Activated T-cell treated with anti-CD3 and anti-CD28 coated beads, Interleukin-2, amount 50 U/mL, for 24 hours (primary cell): ENCODE measurements around the gene FGD5.

ENCODE experiments used
- DNase-seq: peaks from one replicate; pipeline ENCODE4 v3.0.0-alpha.2; 2020
- H3K27ac Mint-ChIP-seq: 2 replicates; pipeline ENCODE4 v1.8.0; 2020; ENCODE audit warnings: mild to moderate bottlenecking, mixed read lengths
- H3K27me3 Mint-ChIP-seq: 2 replicates; pipeline ENCODE4 v1.8.0; 2020; ENCODE audit warnings: mixed read lengths
- H3K36me3 Mint-ChIP-seq: 2 replicates; pipeline ENCODE4 v1.8.0; 2020; ENCODE audit warnings: low read depth, mixed read lengths
- H3K4me1 Mint-ChIP-seq: 2 replicates; pipeline ENCODE4 v1.8.0; 2020; ENCODE audit warnings: low read depth, mixed read lengths
- H3K4me3 Mint-ChIP-seq: 2 replicates; pipeline ENCODE4 v1.8.0; 2020; ENCODE audit warnings: mild to moderate bottlenecking, moderate library complexity, mixed read lengths
- H3K9me3 Mint-ChIP-seq: 2 replicates; pipeline ENCODE4 v1.8.0; 2020; ENCODE audit warnings: mixed read lengths

The FGD5 gene

DNA sequence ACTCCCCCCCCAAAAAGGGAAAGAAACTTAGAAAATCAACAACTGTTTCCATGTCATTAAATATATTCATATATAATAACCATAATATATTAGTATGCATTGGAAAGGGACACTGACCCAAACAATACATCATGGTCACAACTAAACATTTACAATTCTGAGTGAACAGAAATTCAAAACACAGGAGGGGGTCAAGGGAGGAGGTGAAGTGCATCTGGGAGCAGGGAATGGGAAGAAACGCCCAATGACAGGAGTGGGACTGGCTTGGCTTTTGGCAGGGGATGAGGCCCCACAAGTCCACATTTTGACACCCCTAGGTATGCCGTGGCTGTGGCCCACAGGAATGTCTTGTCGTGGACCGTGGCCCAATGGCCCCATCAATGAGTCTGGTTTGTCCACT lies 41.1 kb downstream of the FGD5 start:
- Mint-ChIP-seq H3K27me3 (peaks cover 14% of the 10 kb centered on the region), H3K36me3 (no peaks in the 10 kb centered on the region)

DNA sequence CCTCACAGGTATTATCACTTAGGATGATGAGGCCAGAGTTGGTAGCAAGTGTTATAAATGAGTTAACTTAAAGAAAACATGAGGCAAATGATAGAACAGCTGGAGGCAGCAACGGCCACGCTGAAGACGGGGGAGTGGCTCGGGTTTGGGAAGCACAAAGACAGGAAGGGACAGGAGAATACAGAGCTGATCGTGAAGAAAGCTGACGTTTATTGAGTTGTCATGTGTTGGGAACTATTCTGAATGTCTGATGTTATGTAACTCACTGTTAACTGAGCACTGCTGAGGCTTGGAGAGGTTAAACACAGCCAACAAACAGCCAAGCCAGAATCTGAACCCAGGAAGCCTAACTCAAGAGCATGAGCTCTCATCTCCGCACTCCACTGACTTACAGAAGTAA lies 42.3 kb downstream of the FGD5 start:
- Mint-ChIP-seq H3K4me1 (no peaks in the 10 kb centered on the region), H3K4me3 (no peak overlapping the region), H3K27ac (no peak overlapping the region), H3K27me3 (peaks cover 10% of the 10 kb centered on the region), H3K9me3 (no peaks in the 10 kb centered on the region), H3K36me3 (no peaks in the 10 kb centered on the region)
- no peak for DNase-seq

More for the DNA sequence above, 41.1 kb downstream of the FGD5 start:
- Mint-ChIP-seq H3K9me3 (no peaks in the 10 kb centered on the region), H3K4me3 (no peak overlapping the region), H3K4me1 (no peaks in the 10 kb centered on the region), H3K27ac (no peak overlapping the region)
- no peak for DNase-seq

DNA sequence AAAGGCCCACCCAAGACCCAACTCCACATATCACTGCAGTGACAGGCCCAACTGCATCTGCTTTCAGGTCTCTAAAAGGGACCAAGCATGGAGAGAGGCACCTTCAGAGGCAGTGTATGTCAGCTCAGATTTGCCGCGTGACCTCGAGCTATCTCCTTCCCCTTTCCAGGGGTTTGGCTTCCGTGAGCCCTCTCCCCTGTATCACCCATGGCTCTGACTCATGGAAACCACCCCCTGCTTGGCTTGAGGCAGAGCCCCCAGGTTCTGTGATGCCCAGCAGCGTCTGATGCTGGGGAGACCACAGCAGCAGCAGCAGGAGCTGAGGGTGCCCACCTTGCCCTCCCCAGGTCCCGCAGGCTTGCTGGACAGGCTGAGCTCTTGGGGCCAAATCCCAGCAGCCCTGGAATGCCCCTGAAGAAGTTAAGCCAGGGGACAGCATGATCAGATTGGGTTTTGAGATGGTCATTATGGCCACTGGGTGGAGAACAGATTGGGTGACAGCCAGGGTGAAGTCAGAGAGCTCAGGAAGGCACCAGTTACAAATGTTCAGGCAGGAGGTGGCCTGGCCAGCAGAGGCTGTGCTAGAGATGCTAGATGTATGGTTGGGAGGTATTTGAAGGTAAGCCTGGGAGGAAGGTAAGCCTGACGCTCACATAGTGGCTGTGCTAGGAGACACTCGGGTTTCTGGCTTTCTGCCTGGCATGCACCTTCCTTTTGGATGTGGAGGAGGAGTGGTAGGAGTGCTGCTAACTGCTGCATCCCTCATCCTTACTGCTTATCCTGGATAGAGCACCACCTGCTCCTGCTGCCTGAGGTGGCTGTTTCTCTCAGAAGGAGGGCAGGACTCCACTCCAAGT lies 42.9 kb downstream of the FGD5 start:
- H3K27ac Mint-ChIP-seq, result no peak overlapping the region
- H3K27me3 Mint-ChIP-seq, result peaks cover 10% of the 10 kb centered on the region
- no peaks in the 10 kb centered on the region for H3K4me1 Mint-ChIP-seq
- no peak overlapping the region for H3K4me3 Mint-ChIP-seq
- no peak for DNase-seq
- no peaks in the 10 kb centered on the region for H3K9me3 Mint-ChIP-seq
- H3K36me3 Mint-ChIP-seq, result no peaks in the 10 kb centered on the region

DNA sequence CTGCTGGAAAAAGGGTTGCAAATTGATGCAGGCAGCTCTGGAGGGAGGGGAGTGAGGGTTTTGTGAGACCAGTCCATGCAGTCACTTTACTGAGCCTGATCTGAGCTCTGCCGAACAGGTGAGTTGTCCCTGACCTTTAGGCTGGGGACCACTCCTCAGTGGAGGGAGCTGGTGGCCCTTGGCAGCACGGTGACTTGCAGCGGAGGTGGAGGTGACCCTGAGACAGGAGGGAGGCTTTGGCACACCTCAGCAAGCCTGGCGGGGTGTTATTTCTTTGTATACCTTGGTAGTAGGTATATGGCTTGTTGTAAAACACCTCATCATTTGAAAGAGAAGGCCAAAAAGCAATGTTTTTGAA lies 43.5 kb downstream of the FGD5 start:
- DNase-seq, result no peak
- Mint-ChIP-seq H3K27ac (no peak overlapping the region), H3K27me3 (peaks cover 9% of the 10 kb centered on the region), H3K4me1 (no peaks in the 10 kb centered on the region), H3K9me3 (no peaks in the 10 kb centered on the region), H3K4me3 (no peak overlapping the region), H3K36me3 (no peaks in the 10 kb centered on the region)

DNA sequence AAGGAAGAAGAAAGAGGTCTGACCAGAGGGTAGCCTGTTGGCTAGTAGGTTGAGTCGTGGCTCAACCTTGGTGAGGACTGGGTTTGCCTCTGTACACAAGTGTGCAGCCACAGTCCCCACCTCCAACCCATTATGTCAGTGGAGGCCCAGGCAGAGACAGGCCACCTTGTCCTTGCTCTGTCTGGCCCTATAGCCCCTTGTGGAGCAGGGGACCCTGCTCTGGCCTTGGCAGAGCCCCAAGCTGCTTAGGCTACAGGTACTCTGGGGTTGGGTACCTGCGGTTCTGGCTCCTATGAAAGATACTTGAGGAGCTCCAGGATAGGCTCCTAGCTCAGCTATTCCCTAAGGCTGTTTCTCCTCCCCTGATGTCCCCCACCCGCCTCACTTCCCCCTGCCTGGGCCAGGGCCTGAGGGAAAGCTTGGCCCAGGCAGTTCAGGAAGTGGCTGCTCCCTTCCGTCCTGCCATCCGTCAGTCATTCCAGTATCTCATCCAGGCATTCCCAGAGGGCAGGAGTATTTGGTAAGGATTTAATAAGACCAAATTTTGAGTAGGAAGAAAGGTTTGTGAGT lies 44.0 kb downstream of the FGD5 start:
- H3K27me3 Mint-ChIP-seq, result peaks cover 5% of the 10 kb centered on the region
- no peak for DNase-seq
- no peaks in the 10 kb centered on the region for H3K36me3 Mint-ChIP-seq

DNA sequence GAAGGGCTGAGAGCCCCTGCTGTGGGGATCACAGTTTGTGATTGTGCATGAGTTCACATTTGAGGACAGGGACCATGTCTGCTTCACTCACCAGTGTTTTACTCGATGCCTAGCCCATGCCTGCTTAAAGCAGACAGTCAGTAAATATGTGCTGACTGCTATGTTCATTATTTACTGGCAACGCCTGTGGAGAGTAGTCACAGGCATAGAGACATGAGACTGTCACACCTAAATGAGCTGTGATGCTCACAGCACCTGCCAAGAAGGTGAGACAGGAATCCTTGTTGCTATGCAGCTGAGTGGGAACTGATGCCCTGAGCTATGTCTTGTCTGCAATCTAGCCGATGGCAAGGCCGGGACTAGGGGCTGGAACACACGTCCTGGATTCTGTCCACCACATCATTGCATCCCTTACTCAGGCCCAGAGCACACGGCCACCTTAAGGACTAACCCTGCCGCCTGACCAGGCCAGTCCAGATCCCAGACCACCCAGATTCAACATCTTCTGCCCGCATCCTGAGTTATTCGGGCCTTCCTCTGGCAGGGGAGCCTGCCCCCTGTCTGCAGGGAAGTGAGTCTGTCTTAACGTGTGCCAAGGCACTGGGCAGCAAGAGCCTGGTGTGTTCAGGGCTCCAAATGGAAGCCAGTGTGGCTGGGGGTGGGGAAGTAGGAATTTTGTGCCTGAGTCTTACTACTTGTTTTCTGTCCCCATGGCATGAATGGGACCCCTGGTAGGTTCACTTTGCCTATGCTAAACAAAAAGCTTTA lies 44.8 kb downstream of the FGD5 start:
- Mint-ChIP-seq H3K4me3 (no peak overlapping the region), H3K27me3 (no peaks in the 10 kb centered on the region), H3K27ac (no peak overlapping the region), H3K4me1 (no peaks in the 10 kb centered on the region), H3K36me3 (no peaks in the 10 kb centered on the region), H3K9me3 (no peaks in the 10 kb centered on the region)
- no peak for DNase-seq

More for the DNA sequence above, 44.0 kb downstream of the FGD5 start:
- no peaks in the 10 kb centered on the region for H3K4me1 Mint-ChIP-seq
- H3K27ac Mint-ChIP-seq, result no peak overlapping the region
- no peaks in the 10 kb centered on the region for H3K9me3 Mint-ChIP-seq
- no peak overlapping the region for H3K4me3 Mint-ChIP-seq

DNA sequence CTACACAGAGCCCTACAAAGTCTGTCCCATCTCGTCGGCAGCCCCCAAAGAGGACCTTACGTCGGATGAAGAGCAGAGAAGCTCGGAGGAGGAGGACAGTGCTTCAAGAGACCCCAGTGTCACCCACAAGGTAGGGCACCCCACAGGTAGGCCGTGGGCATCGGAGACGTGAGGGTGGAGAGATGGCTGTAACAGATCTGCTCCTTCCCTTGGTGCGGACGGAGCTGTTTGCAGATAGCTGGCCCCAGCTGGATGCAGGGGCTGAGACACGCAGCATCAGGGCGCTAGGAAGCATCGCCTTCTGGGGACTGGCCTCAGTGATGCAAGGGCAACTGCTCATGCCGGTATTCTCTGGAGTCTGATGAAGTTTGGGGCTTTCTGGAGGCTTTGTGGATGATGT lies 45.4 kb downstream of the FGD5 start:
- no peaks in the 10 kb centered on the region for H3K9me3 Mint-ChIP-seq
- H3K4me3 Mint-ChIP-seq, result no peak overlapping the region
- H3K27me3 Mint-ChIP-seq, result no peaks in the 10 kb centered on the region
- DNase-seq, result no peak
- H3K27ac Mint-ChIP-seq, result no peak overlapping the region
- H3K36me3 Mint-ChIP-seq, result no peaks in the 10 kb centered on the region
- H3K4me1 Mint-ChIP-seq, result no peaks in the 10 kb centered on the region

DNA sequence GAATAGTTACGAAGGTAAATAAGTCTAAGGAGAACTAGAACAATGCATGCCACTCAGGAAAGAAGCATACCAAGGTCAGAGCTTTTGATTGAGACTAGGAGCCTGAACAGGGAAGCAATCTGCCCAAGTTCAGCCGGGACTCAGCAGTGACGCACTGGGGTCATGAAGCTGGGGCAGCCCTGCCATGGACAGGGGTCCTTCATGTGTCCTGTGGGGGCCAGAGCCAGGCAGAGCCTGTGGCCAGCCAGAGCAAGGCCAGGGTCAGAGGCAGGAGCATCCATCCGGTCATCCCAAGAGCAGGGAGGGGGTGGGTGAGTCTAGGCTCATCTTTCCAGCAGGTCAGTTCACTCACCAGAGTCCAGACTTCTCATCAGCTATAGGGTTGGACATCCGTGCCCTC lies 47.9 kb downstream of the FGD5 start:
- no peaks in the 10 kb centered on the region for H3K4me1 Mint-ChIP-seq
- H3K4me3 Mint-ChIP-seq, result no peak overlapping the region
- no peaks in the 10 kb centered on the region for H3K9me3 Mint-ChIP-seq
- no peaks in the 10 kb centered on the region for H3K27me3 Mint-ChIP-seq
- no peak for DNase-seq
- no peaks in the 10 kb centered on the region for H3K36me3 Mint-ChIP-seq
- no peak overlapping the region for H3K27ac Mint-ChIP-seq

DNA sequence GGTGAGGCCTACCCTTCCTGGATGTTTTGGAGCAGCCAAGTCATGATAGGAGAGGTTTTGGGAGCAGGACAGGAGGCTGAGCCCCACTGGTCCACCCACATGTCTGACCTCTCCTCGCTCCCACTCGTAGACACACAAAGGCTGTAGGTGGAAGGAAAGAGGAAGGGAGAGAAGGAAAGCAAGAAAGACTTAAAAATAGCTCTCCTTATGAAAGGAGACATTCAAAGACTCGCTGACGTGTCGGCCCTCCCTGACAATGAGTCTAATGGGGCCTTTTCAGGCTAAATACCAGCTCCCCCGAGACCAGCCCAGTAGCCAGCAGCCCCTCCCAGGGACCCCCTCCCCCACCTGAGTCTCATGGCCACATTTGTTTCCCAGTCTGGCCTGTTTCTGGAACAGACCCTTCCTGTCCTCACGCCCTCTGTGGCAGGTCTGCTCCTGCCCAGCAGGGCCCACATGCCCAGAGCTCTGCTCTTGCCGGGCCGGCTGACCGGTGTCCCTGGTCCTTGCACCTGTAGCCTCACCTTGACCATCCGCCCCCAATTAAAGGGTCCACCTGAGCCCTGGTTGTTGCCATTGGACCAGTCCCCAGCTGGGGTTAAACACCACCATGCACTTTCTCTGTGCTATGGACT lies 49.3 kb downstream of the FGD5 start:
- no peak overlapping the region for H3K4me3 Mint-ChIP-seq
- no peak overlapping the region for H3K27ac Mint-ChIP-seq
- no peaks in the 10 kb centered on the region for H3K9me3 Mint-ChIP-seq
- H3K36me3 Mint-ChIP-seq, result no peaks in the 10 kb centered on the region
- DNase-seq, result no peak
- H3K4me1 Mint-ChIP-seq, result no peaks in the 10 kb centered on the region
- H3K27me3 Mint-ChIP-seq, result no peaks in the 10 kb centered on the region

DNA sequence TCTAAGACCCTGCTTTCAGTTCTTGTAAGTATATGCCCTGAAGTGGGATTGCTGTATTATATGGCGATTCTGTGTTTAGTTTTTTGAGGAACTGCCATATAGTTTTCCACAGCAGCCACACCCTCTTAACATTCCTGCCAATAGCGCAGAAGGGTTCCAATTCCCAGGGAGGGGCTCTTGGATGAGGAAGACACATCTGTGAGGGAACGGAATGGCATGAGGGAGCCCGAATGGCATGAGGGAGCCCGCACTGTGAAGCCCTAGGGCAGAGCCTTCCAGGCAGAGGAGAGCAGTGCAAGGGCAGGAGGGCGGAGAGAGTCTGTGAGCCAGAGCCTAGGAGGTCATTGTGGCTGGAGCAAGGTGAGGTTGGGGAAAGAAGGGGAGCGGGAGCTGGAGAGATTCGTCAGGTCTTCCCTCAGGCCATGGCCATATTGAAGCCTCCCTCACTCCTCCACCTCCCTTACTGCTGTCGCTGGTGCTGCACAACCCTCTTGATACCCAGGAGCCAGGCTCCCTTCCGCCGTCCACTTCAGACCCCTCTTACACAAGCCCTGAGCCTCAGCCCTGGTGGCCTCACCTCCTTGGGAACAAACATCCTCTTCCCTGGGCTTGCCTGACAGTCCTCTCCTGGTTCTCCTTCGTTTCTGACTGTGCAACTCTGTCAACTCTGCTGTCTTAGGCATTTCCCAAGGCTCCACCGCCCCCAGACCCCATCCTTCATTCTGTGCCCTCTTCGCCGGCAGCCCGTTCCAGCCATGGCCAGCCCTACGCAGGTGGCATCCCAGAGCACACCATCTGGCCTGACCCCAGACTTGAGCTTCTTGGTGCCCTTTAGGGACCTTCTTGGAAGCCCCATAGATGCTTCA lies 51.4 kb downstream of the FGD5 start:
- Mint-ChIP-seq H3K27ac (no peak overlapping the region), H3K4me3 (no peak overlapping the region), H3K9me3 (no peaks in the 10 kb centered on the region), H3K4me1 (no peaks in the 10 kb centered on the region), H3K27me3 (no peaks in the 10 kb centered on the region), H3K36me3 (no peaks in the 10 kb centered on the region)
- DNase-seq, result peak; percentile 2

DNA sequence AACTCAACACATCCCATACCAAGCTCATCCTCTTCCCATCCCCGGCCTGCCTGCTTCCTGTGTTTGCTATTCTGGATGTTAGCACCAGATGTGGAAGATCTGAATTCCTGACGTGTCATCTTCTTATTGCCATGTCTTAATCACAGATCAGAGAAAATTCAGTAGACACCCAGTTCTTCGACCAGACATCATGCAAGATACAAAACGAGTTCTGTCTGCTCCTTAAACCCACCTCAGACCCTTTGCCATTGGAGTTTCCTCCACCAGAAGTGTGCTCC lies 52.0 kb downstream of the FGD5 start:
- no peaks in the 10 kb centered on the region for H3K27me3 Mint-ChIP-seq
- H3K36me3 Mint-ChIP-seq, result no peaks in the 10 kb centered on the region
- DNase-seq, result no peak
- no peaks in the 10 kb centered on the region for H3K9me3 Mint-ChIP-seq
- no peak overlapping the region for H3K27ac Mint-ChIP-seq
- H3K4me3 Mint-ChIP-seq, result no peak overlapping the region
- no peaks in the 10 kb centered on the region for H3K4me1 Mint-ChIP-seq

DNA sequence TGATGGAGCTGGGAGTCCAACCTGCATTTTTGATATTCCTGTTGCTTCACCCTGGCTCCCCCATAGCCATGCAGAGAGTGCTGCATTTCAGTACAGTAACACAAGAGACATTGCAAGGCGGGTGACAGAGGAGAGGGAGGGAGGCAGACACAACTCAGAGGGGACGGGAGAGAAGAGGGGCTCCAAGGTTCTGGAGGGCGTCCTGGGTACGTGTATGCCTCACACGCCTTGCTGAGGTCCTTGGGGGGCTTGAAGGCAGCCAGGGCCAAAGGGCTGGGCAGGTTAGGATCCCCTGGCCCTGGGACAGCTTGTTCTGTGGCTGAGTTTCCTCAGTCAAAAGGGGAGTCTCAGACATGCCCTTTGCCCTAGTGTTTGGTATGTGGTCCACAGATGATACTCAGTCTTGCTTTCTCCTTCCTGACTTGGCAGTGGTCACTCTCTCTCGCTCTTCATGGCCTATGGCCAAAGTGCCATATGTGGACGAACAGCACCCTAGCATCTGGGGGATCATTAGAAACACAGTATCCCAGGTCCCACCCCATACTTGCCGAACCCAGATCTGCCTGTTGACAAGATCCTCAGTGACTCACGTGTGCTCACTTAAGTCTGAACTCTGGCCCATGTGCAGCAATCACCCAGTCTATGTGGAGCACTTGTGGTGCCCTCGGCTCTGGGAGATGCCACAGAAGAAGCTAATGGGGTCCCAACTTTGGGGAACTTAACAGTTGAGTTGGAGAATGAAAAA lies 52.9 kb downstream of the FGD5 start:
- Mint-ChIP-seq H3K36me3 (no peaks in the 10 kb centered on the region), H3K4me3 (no peak overlapping the region), H3K27me3 (no peaks in the 10 kb centered on the region), H3K4me1 (no peaks in the 10 kb centered on the region), H3K9me3 (no peaks in the 10 kb centered on the region), H3K27ac (no peak overlapping the region)
- peak; percentile 18 for DNase-seq

DNA sequence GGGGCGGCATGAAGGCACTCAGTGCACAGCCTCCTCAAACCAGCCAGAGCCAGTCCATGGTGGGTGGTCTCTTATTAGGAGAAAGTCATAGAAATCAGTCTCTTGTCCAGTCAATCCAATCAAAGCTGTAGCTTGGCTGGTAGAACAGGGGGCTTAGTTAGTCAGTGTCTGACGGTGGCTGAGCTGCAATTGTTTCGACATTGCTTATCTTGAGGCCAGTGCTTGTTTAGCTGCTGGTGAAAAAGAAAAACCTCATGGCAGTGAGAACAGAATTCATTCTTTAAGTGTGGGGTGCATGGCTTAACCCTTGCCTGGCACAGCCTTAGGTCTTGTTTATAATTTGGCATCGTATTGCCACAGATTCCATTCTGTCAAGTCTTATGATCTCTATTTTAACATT lies 53.9 kb downstream of the FGD5 start:
- Mint-ChIP-seq H3K9me3 (no peaks in the 10 kb centered on the region), H3K27me3 (no peaks in the 10 kb centered on the region), H3K4me3 (no peak overlapping the region), H3K36me3 (no peaks in the 10 kb centered on the region), H3K27ac (no peak overlapping the region), H3K4me1 (no peaks in the 10 kb centered on the region)
- peak; percentile 9 for DNase-seq

DNA sequence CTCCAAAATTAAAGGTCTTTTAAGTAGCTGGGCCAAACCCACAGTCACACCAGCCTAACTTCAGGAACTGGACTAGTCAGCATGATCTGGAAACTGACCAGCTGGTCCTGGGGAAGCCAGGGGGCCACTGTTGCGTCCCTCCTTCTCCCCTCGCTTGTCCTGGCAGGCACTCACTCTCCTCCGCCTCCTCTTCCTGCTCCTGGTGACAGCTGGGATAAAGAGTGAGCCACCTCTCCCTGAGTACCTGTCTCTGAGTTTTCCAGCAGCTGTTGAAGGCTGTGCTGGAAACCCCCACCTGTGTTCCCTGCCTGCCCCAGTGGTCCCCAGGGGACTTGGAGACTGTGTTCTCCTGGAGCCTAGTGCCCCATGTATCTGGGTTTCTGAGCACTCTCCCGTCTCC lies 56.0 kb downstream of the FGD5 start:
- H3K27ac Mint-ChIP-seq, result peak overlapping the region; percentile 27
- H3K9me3 Mint-ChIP-seq, result no peaks in the 10 kb centered on the region
- no peak overlapping the region for H3K4me3 Mint-ChIP-seq
- peak; percentile 14 for DNase-seq
- H3K4me1 Mint-ChIP-seq, result peaks cover 10% of the 10 kb centered on the region
- no peaks in the 10 kb centered on the region for H3K27me3 Mint-ChIP-seq
- H3K36me3 Mint-ChIP-seq, result no peaks in the 10 kb centered on the region
